SK-N-MC (cell line): ENCODE results near the gene AKAP5.

Experiments
- DNase-seq: peaks from one replicate; pipeline ENCODE4 v3.0.0-alpha.2; 2011; ENCODE audit warnings: low read depth, low spot score
- H3K27ac ChIP-seq: fragments of 200-600 bp; sonication (generic); 2 replicates; pipeline ENCODE4 v1.5.1; 2016; ENCODE audit warnings: mixed run types
- H3K36me3 ChIP-seq: fragments of 200-600 bp; sonication (generic); 2 replicates; pipeline ENCODE4 v1.6.1; 2017; ENCODE audit warnings: antibody characterized with exemption, low read length, mixed read lengths; ENCODE audit not compliant: insufficient read depth
- H3K4me3 ChIP-seq: fragments of 200-600 bp; sonication (generic); 2 replicates; pipeline ENCODE4 v1.5.1; 2016
- H3K9ac ChIP-seq: fragments of 200-600 bp; sonication (generic); 2 replicates; pipeline ENCODE4 v1.8.0; 2017; ENCODE audit warnings: mixed run types, mixed read lengths; ENCODE audit not compliant: insufficient read length
- H3K9me3 ChIP-seq: fragments of 200-600 bp; sonication (generic); 2 replicates; pipeline ENCODE4 v1.6.1; 2017; ENCODE audit warnings: low read depth, mild to moderate bottlenecking, antibody characterized with exemption, low read length, moderate library complexity, mixed read lengths
- EZH2 ChIP-seq: fragments of 200-600 bp; sonication (generic); IDR thresholded peaks from one replicate; pipeline ENCODE4 v1.6.1; 2017; ENCODE audit warnings: antibody characterized with exemption
- FOXP2 ChIP-seq: optimal IDR thresholded peaks from 2 replicates; pipeline ENCODE3; 2011; ENCODE audit warnings: mild to moderate bottlenecking, moderate library complexity; ENCODE audit not compliant: insufficient read depth; ENCODE audit errors: extremely low read length, control extremely low read depth
- POLR2AphosphoS5 ChIP-seq: IDR thresholded peaks from 2 replicates; pipeline ENCODE4 v1.6.1; 2012; ENCODE audit warnings: mild to moderate bottlenecking, low read depth, low read length, borderline replicate concordance

Gene AKAP5

DNA sequence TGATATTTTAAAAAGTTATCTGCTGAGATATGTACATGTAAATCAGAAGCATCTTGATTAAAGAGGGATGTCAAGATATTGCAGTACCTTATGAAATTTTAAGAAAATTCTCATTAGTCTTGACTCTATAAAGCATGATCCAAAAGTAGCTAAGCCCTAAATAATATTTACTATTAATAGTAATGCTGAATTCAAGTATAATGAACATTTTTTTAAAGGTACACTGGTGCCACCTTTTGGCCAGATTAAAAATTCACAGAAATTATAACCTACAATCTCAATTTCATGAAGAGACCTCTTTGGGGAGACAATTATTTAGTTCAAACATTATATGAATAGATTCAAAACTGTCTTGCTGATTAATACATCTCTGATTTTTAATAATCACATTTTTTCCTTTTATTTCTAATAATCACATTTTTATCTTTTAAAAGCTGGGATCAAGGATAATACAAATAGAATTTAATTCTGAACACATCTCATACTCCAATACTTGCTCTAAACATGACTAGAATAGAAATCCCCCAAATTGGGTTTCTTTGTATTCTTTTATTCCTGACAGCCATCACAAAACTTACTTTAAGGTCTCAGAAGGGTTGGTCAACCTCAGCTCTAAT lies 13.4 kb downstream of the AKAP5 start:
- no peak overlapping the region for H3K9ac ChIP-seq
- no peaks in the 10 kb centered on the region for H3K36me3 ChIP-seq
- TF ChIP-seq FOXP2 (no peak), EZH2 (no peak), POLR2AphosphoS5 (no peak)
- H3K9me3 ChIP-seq, result no peaks in the 10 kb centered on the region
- no peak overlapping the region for H3K4me3 ChIP-seq
- H3K27ac ChIP-seq, result no peak overlapping the region
- DNase-seq, result no peak

- H3K4me3 ChIP-seq, result no peak overlapping the region
- no peak overlapping the region for H3K9ac ChIP-seq
- H3K9me3 ChIP-seq, result no peaks in the 10 kb centered on the region
- TF ChIP-seq POLR2AphosphoS5 (no peak), EZH2 (no peak), FOXP2 (no peak)
- H3K36me3 ChIP-seq, result peaks cover 22% of the 10 kb centered on the region
- no peak overlapping the region for H3K27ac ChIP-seq
- no peak for DNase-seq
These were observed 23.3 kb downstream of the AKAP5 start for GRCh38 chr14:64488590-64489099.

GRCh38 chr14:64491637-64492036 lies 26.3 kb downstream of the AKAP5 start:
- TF ChIP-seq FOXP2 (no peak), EZH2 (no peak), POLR2AphosphoS5 (no peak)

GRCh38 chr14:64493455-64493854 lies 28.2 kb downstream of the AKAP5 start:
- no peak overlapping the region for H3K4me3 ChIP-seq
- peaks cover 8% of the 10 kb centered on the region for H3K36me3 ChIP-seq
- no peaks in the 10 kb centered on the region for H3K9me3 ChIP-seq
- H3K9ac ChIP-seq, result no peak overlapping the region
- TF ChIP-seq FOXP2, result no peak
- TF ChIP-seq EZH2, result no peak
- no peak for TF ChIP-seq POLR2AphosphoS5
- H3K27ac ChIP-seq, result no peak overlapping the region
- no peak for DNase-seq

More at GRCh38 chr14:64491637-64492036, 26.3 kb downstream of the AKAP5 start:
- Histone ChIP-seq H3K27ac (no peak overlapping the region), H3K36me3 (peaks cover 25% of the 10 kb centered on the region), H3K9ac (no peak overlapping the region), H3K9me3 (no peaks in the 10 kb centered on the region), H3K4me3 (no peak overlapping the region)
- no peak for DNase-seq

GRCh38 chr14:64495252-64495651 lies 30.0 kb downstream of the AKAP5 start:
- H3K27ac ChIP-seq, result no peak overlapping the region
- no peak overlapping the region for H3K4me3 ChIP-seq
- H3K9me3 ChIP-seq, result no peaks in the 10 kb centered on the region
- no peak overlapping the region for H3K9ac ChIP-seq
- TF ChIP-seq FOXP2, result no peak
- no peak for TF ChIP-seq POLR2AphosphoS5
- TF ChIP-seq EZH2, result no peak
- DNase-seq, result no peak
- peaks cover 6% of the 10 kb centered on the region; the same call in 1 of the 2 replicates for H3K36me3 ChIP-seq

- no peak overlapping the region for H3K27ac ChIP-seq
- peaks cover 6% of the 10 kb centered on the region; the same call in 1 of the 2 replicates for H3K36me3 ChIP-seq
- H3K9ac ChIP-seq, result no peak overlapping the region
- no peak overlapping the region for H3K4me3 ChIP-seq
- no peaks in the 10 kb centered on the region for H3K9me3 ChIP-seq
- no peak for DNase-seq
- TF ChIP-seq FOXP2, result no peak
- TF ChIP-seq EZH2, result no peak
- no peak for TF ChIP-seq POLR2AphosphoS5
These were observed 31.5 kb downstream of the AKAP5 start for GRCh38 chr14:64496764-64497163.

DNA sequence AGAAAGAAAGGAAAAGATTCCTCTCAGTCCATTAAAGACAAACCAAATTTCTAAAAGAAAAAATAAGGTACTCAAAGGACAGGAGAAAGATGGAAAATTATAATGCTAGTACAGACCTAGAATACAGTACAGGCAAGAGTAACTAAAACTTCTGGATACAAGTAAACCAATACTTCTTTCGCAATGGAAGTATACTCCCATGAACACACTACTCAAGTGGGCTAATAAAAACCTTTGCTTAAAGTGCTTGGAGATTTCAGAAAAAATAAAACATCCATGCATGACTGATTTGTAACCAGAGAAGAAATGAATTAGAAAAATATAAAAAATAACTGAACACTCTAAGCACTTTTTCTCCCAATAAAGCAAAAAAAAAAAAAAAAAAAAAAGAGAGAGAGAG lies 34.8 kb downstream of the AKAP5 start:
- H3K36me3 ChIP-seq, result peaks cover 6% of the 10 kb centered on the region; the same call in 1 of the 2 replicates
- H3K27ac ChIP-seq, result peak overlapping the region; percentile 11; the same call in 1 of the 2 replicates
- H3K4me3 ChIP-seq, result no peak overlapping the region
- no peaks in the 10 kb centered on the region for H3K9me3 ChIP-seq
- no peak for TF ChIP-seq POLR2AphosphoS5
- TF ChIP-seq FOXP2, result no peak
- no peak for TF ChIP-seq EZH2
- DNase-seq, result no peak
- H3K9ac ChIP-seq, result peak overlapping the region; percentile 35

DNA sequence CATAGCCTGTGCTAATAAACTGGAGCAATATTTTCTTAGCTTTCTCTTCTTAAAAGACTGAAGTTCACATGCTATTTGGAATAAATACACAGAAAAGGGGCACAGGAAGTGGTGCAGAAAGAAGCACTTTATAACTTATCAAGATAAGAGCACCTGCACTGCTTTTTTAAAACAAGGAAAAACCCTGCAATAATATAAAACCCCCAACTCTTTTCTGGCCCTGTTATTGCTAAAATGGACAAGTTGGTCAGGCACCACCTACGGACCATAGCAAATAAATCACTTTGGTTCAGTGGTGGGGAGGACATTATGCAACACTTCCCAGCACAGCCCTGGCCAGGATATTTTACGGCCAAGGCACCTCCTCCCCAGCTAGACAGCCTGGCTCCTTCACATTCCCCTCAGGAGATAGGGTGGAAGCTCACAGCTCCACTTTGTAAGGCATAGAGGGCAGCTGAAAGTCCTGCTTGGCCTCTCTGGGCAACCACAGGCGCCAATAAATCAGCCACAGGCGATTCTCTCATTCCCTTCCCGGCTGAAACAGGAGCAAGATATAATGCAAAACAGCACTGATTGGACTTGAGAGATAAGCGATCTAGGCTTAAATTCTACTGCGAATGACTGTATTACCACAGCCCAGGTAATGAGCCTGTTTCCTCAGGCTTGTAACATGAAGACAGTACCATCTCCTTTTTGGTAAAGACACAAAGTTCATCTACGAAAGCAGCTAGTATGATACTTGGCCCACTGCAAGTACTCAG lies 36.3 kb downstream of the AKAP5 start:
- Histone ChIP-seq H3K27ac (peak overlapping the region; percentile 85), H3K9ac (peak overlapping the region; percentile 95), H3K4me3 (peak overlapping the region; percentile 90), H3K9me3 (no peaks in the 10 kb centered on the region), H3K36me3 (peaks cover 3% of the 10 kb centered on the region; the same call in 1 of the 2 replicates)
- TF ChIP-seq FOXP2, result no peak
- TF ChIP-seq POLR2AphosphoS5, result peak; percentile 43; the same call in 1 of the 2 replicates
- no peak for DNase-seq
